IPS-18c (cell line): ENCODE measurements around the gene IMPA2.

Source experiments
- H3K4me3 ChIP-seq: 2 replicates; pipeline ENCODE4 v1.7.0; 2013; ENCODE audit warnings: low read depth, mild to moderate bottlenecking, low read length, moderate library complexity; ENCODE audit not compliant: insufficient read depth
- H3K9me3 ChIP-seq: one replicate; pipeline ENCODE4 v1.6.1; 2013; ENCODE audit warnings: mild to moderate bottlenecking, low read length, moderate library complexity; ENCODE audit not compliant: control insufficient read depth, insufficient read depth

The IMPA2 gene

DNA sequence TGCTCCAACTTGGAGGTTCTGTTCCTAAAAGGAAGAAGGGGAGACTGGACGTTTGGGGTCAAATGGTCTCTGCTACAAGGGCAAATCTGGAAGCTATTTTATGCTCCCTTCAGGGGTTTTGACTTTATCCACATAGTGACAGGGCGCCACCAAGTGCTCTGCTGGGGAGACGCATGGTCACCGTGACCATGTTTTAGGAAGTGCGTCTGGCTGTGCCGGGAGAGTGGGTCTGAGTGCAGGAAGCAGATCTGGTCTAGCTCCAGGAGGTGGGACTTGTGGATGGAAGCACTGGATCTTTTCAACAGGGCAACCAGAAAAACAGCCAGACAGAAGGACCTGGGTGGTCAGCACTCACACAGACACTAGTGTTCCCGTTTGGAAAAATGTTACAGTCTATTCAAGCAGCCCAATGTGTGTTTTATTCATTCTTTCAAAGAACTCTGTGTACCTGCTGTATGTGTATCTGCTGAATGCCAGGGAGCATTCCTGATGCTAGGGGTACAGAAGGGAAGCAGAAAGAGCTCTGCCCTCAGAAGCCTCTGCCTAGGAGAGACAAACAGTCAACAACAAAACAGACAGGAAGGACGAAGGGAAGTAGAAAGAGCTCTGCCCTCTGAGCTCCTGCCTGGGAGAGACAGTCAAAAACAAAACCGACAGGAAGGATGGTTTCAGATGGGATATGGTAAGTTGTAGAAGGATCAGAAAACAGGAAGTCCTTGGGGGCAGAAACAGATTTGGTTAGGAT, 14.3 kb downstream of the IMPA2 start:
- Histone ChIP-seq H3K9me3 (no peaks in the 10 kb centered on the region), H3K4me3 (no peak overlapping the region)

DNA sequence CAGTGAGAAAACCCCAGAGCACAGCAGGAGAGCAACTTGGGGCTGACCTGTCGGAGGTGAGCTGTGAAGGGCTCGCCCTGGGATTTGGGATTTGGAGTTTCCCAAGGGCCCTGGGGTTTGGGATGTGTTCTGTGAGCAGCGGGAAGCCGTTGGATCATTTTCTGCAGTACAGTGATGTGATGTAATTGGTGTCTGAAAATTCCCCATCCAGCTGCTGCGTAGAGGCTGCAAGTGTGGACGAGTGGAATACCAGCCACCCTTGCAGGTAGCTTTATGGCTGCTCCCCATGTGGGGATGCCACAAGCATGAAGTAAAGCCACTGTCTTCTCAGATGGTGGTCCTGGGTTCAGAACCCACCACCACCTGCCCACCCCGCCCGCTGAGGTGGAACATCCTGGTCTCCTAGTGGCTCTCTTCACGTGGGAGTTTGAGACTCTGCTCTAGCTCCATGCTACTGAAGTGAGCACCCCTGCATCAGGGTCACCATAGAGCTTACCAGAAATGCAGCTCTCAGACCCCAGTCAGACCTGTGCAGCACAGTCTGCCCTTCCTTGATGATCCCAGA, 15.0 kb downstream of the IMPA2 start:
- Histone ChIP-seq H3K9me3 (no peaks in the 10 kb centered on the region), H3K4me3 (no peak overlapping the region)

DNA sequence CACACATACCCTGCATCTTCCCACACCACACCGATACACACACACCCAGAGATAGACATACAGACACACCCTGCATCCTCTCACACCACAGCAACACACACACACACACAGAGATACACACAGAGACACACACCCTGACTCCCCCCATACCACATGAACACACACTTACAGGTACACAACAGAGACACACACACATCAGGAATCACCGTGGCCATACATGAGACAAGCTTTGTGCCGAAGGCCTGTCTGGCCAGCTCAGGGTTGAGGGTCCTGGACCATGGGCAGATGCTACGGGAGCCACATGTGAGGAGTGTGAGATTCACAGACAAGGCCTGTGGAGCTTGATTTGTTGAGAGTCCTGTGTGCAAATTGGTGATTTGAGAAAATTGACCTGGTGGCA, 15.6 kb downstream of the IMPA2 start:
- Histone ChIP-seq H3K9me3 (no peaks in the 10 kb centered on the region), H3K4me3 (no peak overlapping the region)

DNA sequence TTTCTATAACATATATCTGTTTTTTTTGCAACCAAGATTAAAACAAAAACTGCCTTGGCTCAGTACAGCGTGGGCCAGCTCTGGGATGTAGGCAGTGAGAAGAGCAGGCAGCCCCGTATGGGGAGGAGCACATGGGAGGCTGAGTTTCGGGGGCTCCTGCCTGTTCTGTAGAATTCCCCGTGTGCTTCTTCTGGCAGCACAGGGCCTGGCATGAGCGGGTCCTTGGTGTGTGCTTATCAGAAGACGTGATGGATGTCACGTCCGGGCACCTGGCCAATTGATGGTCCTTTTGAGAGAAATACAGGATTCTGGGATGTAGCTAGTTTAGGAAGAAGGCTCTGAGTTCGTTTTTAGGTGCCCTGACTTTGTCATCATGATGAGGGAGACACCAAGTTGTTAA, 16.2 kb downstream of the IMPA2 start:
- H3K9me3 ChIP-seq: no peaks in the 10 kb centered on the region
- H3K4me3 ChIP-seq: no peak overlapping the region

GRCh38 chr18:11998193-11998592, 16.9 kb downstream of the IMPA2 start:
- H3K9me3 ChIP-seq: no peaks in the 10 kb centered on the region
- H3K4me3 ChIP-seq: no peak overlapping the region

- Histone ChIP-seq H3K4me3 (no peak overlapping the region), H3K9me3 (no peaks in the 10 kb centered on the region)
Observed at GRCh38 chr18:11999429-11999828, 18.1 kb downstream of the IMPA2 start.

DNA sequence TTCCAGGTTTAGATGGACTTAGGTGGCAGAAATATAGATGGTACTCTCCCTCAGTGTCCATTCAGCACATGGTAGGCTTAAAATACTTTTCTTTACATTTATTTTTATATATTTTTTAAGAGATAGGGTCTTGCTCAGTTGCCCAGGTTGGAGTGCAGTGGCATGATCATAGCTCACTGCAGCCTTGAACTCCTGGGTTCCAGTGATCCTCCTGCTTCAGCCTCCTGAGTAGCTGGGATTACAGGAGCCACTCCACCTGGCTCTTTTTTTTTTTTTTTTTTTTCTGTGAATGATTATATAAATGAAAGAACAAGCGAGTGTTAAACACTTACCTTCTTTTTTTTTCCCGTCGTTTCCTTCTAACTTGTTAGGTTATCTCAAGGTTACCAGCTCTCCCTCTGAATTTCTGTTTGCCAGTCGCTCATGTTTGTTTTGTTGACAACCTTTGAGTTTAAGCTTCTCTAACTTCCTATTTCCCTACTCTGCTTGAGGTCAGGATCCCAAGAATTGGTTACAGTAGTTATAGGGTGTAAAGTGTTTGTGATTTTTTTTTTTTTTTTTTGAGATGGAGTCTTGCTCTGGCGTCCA, 18.9 kb downstream of the IMPA2 start:
- no peaks in the 10 kb centered on the region for H3K9me3 ChIP-seq
- H3K4me3 ChIP-seq: no peak overlapping the region

- no peak overlapping the region for H3K4me3 ChIP-seq
- no peaks in the 10 kb centered on the region for H3K9me3 ChIP-seq
Observed at GRCh38 chr18:12001421-12001820, 20.1 kb downstream of the IMPA2 start.

DNA sequence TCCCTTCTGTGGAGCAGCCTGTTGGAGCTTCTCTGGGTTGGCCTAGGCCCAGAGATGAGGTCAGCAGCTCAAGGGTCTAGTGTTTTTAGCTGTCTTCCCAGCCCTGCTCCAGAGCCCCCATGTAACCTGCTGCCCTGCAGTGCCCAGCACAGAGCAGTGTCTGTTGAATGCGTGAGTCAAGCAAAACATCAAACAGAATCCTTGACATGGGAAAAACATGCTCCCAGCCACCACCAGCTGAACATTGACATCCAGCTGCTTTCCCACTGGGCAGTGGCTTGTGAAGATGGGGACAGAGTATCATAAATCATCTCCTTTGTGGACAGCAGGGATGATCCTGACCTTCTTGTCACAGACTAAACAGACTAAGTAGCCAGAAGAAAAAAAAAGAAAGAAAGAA, 22.6 kb downstream of the IMPA2 start:
- H3K4me3 ChIP-seq: no peak overlapping the region
- H3K9me3 ChIP-seq: no peaks in the 10 kb centered on the region

- Histone ChIP-seq H3K4me3 (no peak overlapping the region), H3K9me3 (no peaks in the 10 kb centered on the region)
Observed at GRCh38 chr18:12005538-12006487, 24.5 kb downstream of the IMPA2 start.

GRCh38 chr18:12006488-12006840, 25.2 kb downstream of the IMPA2 start:
- Histone ChIP-seq H3K9me3 (no peaks in the 10 kb centered on the region), H3K4me3 (no peak overlapping the region)

DNA sequence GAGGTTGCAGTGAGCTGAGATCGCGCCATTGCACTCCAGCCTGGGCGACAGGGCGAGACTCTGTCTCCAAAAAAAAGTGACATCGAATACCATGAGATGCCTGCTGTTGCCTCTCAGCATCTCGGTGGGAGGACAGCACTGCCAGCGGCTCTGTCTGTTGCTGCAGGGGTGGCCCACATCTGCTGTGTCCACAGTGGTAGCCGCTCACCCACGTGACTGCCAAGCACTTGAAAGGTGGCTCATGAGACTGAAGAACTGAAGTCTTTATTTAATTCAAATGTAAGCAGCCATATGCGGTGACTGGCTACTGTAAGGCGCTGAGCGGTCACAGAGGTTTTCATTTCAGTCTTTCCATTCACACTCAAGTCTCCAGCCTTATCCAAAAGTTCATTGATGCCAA, 25.8 kb downstream of the IMPA2 start:
- H3K9me3 ChIP-seq: no peaks in the 10 kb centered on the region
- H3K4me3 ChIP-seq: no peak overlapping the region

GRCh38 chr18:12008181-12008767, 27.0 kb downstream of the IMPA2 start:
- Histone ChIP-seq H3K9me3 (peaks cover 2% of the 10 kb centered on the region), H3K4me3 (no peak overlapping the region)

- Histone ChIP-seq H3K9me3 (peaks cover 2% of the 10 kb centered on the region), H3K4me3 (no peak overlapping the region)
Observed at GRCh38 chr18:12008842-12009580, 27.7 kb downstream of the IMPA2 start.

DNA sequence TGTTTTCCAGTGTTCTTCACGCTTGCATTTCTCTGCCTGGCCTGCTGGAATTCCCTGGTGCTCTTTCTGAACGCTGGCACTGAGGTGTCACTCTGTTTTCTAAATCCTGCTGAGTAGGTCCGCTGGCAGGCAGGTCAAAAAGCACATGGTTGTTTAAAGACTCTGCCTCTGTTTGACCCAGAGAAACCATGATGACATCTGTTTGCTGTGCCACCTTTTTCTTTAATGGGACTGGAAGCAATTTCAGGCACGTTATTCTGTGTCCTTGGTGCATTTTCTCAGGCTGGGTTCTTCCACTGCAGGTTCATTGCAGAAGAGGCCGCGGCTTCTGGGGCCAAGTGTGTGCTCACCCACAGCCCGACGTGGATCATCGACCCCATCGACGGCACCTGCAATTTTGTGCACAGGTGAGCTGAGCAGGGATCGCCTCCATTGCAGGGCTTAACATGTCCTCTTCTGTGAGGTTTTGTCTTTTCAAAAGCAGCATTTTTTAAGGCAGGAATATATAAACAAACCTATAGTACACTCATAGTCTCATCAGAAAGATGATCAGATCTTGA, 28.4 kb downstream of the IMPA2 start:
- Histone ChIP-seq H3K4me3 (no peak overlapping the region), H3K9me3 (peaks cover 2% of the 10 kb centered on the region)

DNA sequence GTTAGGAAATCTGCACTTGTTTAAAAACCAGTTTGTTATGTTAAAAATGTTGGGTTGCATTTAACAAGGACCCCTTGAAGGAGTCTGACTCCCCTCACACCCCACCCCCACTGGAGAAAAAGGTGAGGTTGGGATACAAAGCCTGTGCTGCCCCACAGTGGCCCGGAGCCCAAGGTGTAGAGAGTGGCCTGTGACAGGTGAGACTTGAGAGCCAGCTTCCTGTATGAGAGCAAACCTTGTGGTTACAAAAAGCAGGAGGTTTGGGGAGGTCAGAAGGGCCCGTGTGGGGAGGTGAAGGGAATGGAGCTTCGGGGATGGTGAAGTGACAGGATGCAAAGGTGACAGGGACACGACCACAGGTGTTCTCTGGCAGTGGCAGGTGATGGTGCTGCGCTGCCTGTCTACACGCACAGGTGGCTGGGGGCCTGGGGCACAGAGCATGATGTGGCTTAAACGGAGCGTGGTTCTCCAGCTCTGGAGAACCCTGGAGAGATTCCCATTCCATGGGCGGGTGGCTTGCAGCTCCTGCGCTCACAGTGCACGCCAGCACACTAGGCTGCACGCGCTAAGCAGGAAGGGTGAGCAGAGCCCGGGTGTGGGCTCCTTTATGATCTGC, 29.0 kb downstream of the IMPA2 start:
- no peak overlapping the region for H3K4me3 ChIP-seq
- H3K9me3 ChIP-seq: peaks cover 2% of the 10 kb centered on the region
